OCI-LY7 (cell line): ENCODE data around the gene SCRT2.

Experiments
- EZH2phosphoT487 ChIP-seq: fragments of 200-600 bp; sonication (generic); IDR thresholded peaks from 2 replicates; pipeline ENCODE4 v1.6.1; 2018; ENCODE audit warnings: low read depth, borderline replicate concordance, mild to moderate bottlenecking, mixed run types, antibody characterized with exemption, low read length, moderate library complexity, mixed read lengths
- TF ChIP-seq, protein P1 (sequence below): fragments of 200-600 bp; sonication (generic); conservative IDR thresholded peaks from 2 replicates; pipeline ENCODE4 v1.5.1; 2014; ENCODE audit warnings: mild to moderate bottlenecking, antibody characterized with exemption, low read length, moderate library complexity, mixed read lengths

DNA sequence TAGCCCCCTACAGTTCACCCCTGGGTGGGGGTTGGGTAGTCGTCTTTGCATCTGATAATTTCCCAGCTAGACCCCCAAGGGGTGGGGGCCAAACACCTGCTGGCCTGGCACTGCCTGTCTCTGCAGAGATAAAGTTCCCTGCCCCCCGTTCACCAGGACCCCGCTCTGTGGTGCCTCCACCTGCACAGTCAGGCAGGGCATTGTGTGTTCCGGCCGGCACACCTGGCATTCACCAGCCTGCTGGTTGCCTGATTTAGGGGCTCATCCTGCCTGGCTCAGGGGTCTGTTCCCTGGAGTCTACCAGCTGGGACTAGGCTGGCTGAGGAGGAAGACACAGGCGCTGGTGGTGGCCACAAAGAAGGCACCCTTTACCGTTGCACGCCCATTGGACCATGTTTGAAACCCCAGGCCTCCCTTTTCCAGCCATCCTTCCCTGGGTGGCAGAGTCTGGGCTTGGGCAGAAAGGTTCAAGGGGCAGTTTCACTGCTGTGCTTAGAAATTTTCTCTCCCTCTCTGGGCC lies 30.8 kb upstream of the SCRT2 start:
- TF ChIP-seq, protein P1, sequence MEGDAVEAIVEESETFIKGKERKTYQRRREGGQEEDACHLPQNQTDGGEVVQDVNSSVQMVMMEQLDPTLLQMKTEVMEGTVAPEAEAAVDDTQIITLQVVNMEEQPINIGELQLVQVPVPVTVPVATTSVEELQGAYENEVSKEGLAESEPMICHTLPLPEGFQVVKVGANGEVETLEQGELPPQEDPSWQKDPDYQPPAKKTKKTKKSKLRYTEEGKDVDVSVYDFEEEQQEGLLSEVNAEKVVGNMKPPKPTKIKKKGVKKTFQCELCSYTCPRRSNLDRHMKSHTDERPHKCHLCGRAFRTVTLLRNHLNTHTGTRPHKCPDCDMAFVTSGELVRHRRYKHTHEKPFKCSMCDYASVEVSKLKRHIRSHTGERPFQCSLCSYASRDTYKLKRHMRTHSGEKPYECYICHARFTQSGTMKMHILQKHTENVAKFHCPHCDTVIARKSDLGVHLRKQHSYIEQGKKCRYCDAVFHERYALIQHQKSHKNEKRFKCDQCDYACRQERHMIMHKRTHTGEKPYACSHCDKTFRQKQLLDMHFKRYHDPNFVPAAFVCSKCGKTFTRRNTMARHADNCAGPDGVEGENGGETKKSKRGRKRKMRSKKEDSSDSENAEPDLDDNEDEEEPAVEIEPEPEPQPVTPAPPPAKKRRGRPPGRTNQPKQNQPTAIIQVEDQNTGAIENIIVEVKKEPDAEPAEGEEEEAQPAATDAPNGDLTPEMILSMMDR = no peak
- no peak for TF ChIP-seq EZH2phosphoT487
